GM21529 (cell line): ENCODE results near the gene TMEM179.

Experiments used
- ATAC-seq: cut with Tn5 transposase; IDR thresholded peaks from one replicate; pipeline ENCODE4 v1.9.1; 2021; ENCODE audit not compliant: unreplicated experiment

Gene TMEM179

DNA sequence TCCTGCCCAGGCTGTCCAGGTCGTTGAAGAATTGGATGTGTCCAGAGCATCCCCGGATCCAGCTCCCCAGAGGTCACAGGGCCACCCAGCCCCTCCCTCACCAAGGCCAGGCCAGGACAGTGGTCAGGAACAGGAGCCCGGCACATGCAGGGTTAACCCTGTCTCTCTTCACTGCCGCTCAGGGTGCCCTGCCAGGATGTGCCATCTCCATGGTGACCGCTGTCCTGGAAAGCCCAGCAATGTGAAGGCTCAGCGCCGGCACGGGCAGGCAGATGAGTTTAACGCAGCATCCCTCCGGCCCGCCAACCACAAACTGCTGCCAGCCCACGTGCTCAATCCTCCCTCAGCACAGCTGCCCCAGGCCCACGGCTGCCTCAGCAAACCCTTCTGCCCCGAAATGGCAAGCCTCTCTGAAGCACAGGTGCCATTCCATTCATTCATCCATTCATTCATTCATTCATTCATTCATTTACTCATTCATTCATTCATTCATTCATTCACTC lies 4.4 kb downstream of the TMEM179 start:
- no peak for ATAC-seq

DNA sequence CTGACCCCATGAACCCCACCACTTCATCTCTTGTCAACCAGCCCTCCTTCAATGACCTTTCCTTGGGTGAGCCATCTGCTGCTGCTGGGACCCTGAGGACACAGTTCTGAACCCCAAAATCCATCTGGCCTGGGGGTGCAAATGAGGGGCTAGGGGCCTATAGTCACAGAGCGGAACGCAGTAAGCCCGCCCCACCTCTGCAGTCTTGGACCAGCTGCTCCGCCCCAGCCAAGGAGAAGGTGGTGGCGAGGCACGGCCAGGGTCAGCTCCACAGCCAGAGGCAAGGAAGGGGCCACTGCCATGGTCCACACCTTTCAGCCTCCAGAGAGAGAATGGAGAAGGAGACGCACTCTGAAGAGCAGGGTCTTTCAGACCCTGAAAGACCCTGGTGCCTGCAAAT lies 5.1 kb downstream of the TMEM179 start:
- no peak for ATAC-seq

DNA sequence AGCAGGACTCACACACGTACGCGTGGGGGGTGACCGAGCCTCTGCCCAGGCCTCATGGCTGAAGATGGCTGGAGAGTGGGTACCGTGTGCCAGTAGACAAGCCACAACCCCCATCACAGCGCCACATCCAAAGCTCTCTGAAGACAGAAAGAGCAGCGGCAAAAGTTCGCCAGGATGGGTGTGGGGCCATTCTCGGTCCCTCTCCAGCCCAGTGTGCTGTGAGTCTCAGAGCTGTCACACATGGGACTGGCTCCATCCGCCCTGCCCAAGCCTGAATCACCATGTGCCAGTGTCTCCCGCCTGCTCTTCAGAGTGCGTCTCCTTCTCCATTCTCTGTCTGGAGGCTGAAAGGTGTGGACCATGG lies 5.7 kb downstream of the TMEM179 start:
- ATAC-seq = no peak

DNA sequence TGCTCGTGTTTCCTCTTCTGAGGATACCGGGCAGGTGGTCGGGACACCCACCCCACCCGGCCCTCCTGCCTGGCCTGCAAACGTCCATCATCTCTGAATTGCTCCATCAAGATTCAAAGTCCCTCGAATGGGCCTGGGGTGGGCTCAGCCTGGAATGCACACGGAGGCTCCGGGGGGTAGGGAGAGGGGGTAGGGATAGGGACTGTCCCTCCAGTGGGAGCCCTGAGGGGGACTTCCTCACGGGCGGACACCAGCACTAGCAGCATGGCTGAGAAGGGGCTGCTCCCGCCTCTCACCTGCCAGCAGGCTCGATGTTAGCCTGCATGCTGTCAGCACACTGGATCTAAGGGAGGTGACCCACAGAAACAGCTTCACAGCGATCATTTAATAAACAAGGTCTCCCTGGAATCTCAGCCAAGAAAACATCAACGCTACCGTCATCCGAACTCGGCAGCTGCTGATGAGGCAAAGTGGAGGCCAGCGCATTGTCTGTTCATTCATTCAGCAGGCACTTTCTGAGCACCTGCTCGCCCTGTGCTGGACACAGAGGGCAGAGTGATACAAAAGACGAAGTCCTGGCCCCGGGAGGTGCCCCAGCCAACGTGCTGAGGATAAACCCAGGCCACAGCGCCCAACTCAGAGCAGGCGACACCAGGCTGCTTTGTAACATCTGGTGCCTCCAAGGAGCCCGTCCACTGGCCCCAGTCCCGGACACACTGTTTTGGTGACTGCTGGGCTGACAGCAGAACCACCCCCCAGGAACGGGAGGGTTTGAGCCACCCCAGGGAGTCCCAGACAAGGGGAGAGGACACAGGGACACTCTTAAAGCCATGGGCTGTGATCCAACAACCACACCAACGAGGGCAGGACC lies 6.3 kb downstream of the TMEM179 start:
- no peak for ATAC-seq

DNA sequence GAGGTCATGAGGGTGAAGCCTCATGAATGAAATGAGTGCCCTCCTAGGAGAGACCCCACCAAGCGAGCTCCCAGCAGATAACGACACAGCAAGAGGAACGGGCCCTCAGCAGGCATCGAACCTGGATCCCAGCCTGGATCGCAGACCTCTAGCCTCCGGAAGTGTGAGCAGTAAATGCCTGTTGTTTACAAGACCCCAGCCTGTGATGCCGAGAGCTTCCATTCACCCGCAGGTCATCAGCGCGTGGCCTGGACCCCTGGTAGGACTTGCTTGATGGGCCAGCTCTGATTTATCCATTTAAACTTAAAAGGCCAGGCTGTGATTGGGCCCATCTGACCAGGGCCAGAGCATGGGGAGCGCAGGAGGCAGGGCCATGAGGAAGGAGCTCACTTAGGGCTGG lies 7.0 kb downstream of the TMEM179 start:
- no peak for ATAC-seq

DNA sequence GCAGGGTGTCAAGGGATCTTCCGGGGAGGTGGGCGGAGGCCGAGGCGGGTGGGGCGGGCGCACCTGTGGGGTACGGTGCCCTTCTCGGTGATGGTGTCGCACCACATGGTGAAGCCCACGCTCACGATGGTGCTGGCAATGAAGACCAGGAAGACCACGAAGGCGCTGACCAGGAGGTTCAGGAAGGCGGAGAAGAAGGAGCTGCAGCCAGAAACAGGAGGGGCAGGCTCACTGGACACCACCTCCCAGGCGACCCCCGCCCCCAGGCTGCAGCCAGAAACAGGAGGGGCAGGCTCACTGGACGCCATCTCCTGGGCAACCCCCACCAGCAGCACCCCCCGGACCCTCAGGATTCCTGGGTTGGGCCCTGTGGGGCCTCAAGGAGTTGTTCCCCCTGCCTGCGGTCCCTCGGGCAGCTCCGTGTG lies 7.6 kb downstream of the TMEM179 start:
- no peak for ATAC-seq

DNA sequence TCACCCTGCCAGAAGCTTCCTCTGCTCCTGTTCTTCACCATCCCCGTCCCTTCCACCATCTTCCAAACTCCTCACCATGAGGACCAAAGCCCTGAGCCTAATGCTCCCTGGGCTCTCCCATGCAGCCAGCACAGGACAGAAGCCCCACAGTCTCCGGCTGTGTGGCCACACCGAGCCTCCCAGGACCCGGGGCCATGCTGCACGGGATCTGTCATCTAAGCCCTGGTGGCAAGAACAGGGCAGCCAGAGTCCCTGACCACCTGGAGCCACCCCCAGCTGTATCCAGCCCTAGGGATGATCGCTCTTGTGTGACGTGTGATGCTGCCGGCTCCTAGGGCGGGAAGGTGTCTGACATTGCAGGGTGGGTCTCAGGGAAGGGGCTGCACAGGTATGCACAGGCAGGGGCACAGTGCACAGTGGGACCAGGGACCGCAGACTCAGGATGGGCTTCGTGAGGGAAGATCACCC lies 8.1 kb downstream of the TMEM179 start:
- ATAC-seq = no peak

DNA sequence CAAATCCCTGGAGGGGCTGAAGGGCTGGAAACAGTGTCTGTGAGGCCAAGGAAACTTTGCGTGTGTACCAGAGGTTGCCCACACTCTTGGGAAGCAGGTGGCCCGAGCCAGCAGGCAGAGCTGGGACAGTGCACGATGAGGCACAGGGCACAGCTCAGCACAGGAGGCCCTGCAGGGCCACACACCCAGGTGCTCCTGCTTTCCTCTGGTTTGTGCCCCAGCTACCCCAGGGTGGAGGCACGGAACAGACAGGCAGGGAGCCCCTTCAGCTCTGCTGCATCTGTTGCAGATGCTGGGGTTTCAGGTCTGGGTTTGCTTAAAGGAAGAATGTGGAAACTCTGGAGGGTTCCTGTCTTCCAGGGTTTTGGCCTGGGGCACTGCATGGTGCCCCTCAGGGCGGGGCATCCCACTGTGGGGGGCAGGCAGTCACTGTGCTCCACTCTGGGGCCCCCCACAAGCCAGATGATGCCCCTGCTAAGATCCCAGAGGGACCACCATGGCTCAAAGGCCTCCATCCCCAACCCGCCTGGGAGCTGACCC lies 8.6 kb downstream of the TMEM179 start:
- ATAC-seq = no peak

DNA sequence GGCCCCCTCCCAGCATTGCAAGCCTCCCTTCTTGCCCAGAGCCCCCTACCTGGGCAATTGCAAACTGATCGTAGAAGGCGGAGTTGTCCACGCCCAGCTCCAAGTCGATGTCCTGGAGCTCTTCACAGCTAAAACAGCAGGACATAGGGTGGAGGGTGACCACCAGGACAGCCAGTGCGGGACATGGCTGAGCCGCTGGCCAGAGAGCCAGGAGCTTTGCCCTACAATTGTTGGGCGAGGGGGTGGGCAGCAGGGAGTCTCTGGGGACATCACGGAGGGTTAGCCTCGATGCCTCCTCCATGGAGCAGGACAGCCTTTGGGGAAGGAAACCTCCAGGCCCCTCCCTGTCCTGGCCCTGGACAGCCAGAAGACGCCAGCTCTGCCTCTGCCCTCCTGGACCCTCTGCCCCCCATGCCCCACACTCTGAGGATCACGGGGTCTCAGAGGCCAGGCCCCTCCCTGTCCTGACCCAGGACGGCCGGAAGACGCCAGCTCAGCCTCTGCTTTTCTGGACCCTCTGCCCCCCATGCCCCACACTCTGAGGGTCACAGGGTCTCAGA lies 9.4 kb downstream of the TMEM179 start:
- no peak for ATAC-seq

DNA sequence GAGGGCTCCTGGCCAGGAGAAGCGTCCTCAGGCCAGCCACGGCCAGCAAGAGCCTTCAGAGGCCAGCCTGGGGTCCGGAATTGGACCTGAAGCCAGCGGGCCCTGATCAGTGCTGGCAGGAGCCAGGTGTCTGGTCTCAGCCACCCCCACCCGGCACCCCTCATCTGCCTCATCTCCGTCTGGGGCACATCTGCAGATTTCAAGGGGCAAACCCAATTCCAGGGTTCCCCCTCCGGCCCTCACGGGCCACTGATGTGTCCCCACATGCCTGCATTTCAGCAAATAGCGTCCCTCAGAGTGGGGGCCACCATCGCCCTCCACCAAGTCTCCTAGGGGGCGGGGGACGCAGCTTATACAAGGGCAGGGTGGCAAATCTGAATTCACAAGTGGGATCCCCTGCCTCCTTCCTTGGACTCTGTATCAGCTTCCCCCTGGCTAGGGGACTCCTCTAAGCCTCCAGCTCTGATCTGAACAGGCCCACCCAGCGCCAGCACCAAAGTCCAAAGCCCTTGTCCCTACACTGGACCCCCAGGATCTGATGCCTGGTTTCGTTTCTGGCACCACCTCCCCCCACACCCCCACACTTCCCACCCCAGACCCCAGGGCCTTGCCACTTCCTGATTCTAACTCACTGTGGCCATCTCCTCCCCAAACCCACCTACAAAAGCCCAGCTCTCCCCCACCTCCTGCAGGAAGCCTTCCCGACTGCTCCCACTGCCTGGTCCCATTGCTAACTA lies 10.1 kb downstream of the TMEM179 start:
- ATAC-seq = no peak

DNA sequence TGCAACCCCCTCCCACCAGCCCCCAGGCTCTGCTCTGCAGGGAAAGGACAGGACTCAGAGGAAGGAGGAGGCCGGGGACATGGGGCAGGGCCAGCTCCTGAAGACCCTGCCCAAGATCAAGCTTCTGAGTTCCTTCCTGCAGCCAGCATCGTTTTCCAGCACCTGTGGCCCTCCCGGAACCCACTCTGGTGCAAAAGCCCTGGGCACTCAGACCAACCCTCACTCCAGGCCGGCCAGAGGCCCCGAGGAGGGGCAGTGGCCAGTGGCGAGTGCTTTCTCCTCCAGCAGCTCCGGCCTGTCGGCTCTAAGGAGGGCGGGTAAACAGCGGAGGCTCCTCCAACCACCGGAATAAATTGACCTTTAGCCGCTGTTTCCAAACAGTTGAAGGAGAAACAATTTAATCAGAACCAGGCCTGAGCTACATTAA lies 10.8 kb downstream of the TMEM179 start:
- ATAC-seq = no peak

DNA sequence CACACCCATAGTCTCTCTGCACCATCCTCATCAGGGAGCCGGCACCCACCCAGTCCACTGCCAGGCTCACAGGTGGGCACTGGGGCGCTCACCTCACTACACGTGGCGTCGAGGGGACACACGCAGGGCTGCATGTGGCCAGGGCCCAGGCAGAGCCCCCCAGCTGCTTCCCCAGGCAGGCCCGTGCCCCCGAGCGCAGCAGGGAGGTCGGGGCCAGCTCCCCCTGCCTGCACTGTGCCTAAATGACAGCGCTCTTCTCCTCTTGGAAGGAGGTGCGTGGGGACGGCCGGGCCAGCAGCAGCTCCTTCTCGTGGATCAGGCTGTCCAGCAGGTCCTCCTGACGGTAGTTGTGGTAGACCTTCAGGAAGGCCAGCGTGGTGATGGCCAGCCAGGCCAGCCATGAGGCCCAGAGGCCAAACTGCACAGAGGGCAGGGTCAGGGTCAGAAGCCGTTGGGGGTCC lies 11.3 kb downstream of the TMEM179 start:
- ATAC-seq = no peak

DNA sequence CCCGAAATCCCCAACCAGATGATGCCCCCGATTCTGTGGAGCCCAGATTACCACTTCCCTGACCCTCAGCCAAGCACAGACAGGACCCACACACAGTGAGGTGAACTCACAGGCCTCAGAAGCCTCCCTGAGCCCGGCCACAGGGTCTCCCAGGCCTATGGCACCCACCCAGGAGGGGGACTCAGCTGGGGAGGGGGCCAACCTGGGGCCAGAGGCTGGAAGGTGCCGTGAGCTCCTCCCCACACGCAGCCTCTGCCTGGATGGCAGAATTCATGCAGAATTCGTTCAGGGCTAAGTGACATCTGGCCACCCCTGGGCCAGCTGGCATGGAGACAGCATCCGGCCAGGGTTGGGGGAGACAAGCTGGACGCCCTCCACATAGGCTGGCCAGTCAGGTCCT lies 11.8 kb downstream of the TMEM179 start:
- ATAC-seq = no peak

DNA sequence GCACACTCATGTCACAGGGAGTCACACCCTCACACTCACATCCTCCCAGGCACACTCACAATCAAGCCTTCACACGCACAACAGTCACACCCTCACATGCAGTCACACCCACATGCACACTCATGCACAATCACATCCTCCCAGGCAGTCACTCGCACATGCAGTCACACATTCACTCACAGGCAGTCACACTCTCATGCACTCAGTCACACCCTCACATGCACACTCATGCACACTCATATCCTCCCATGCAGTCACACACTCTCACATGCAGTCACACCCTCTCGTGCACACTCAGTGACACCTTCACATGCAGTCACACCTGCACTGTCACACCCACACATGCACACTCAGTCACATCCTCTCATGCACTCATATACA lies 12.3 kb downstream of the TMEM179 start:
- ATAC-seq = no peak

DNA sequence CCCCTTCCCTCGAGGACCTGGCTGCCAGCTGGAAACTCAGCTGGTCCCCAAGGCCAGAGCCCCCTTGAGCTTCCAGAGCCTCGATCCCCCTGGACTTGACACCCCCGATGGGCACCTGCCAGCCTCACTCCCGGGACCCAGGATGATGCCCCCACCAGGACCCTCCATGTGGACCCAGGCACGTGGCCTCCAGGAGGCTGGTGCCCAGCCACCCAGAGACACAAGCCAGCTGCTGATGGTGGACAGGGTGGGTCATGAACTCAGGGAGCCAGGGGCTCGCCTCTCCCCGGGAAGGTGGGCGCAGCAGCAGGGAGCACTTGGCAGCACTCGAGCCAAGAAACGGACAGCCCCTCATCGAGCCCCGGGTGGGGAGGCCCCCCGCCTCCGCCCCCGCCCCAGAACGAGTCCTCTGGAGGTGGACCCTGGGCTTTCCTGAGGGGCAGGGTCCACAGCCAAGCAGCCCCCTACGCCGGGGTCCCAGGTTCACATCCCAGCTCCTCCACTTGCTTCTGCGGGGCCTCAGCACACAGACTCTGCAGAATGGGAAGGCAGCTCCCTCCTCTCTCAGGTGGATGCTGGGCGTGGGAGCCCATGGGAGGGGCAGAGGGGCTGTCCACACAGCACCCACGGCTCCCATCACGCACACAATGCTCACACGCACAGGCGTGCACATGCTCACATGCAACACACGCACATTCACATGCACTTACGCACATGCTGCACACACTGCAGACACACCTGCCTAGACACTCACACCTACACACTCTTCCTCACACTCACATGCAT lies 12.9 kb downstream of the TMEM179 start:
- ATAC-seq = no peak

DNA sequence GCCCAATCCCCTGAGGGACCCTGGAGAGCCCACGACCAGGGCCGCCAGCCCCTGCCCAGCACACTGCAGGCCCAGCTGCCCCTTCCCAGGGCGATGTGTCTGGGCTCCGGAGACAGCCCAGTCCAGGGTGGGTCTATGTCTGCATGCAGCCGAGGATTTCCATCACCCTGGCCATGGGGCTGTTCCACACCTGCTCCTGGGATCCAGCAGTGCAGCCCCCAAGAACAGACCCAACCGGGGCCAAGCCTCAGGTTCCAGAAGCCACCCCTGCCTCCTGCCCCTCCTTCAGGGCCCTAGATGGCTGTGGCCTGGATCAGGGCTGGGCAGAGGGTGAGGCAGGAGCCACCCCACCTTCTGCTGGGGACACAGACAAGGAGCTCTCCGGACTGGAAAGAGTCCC lies 13.5 kb downstream of the TMEM179 start:
- no peak for ATAC-seq

DNA sequence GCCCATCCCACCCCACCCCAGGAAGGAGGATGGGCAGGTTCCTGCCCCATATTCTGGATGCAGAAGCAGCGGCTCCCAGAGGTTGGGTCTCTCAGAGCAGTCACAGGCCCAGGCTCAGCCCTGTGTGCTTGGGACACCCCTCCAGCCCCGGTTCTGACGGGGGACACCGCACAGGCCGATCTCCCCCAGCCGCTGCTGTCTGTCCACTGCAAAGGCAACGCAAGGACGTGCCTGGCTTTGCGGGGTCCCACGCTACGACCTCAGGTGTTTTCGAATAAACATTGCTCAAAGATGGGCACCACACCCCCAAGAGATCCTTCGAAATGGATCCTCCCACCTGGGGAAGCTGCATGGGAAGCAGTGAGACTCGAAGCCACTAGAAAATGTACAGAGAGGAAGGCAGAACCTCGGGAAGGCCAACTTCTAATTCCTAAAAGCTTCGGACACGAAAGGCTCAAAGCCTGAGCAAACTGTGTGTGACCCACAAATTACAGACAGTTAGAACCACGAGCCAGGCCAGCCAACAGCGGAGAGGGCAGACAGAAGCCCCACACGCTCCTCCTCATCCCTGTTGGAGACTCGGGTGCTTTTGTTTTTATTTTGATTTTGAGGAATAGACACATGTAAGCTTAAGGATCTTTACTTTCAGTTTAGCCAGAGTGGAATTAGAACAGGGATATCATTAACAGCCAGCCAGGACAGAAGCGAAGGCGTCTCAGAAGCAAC lies 14.2 kb downstream of the TMEM179 start:
- ATAC-seq = no peak

DNA sequence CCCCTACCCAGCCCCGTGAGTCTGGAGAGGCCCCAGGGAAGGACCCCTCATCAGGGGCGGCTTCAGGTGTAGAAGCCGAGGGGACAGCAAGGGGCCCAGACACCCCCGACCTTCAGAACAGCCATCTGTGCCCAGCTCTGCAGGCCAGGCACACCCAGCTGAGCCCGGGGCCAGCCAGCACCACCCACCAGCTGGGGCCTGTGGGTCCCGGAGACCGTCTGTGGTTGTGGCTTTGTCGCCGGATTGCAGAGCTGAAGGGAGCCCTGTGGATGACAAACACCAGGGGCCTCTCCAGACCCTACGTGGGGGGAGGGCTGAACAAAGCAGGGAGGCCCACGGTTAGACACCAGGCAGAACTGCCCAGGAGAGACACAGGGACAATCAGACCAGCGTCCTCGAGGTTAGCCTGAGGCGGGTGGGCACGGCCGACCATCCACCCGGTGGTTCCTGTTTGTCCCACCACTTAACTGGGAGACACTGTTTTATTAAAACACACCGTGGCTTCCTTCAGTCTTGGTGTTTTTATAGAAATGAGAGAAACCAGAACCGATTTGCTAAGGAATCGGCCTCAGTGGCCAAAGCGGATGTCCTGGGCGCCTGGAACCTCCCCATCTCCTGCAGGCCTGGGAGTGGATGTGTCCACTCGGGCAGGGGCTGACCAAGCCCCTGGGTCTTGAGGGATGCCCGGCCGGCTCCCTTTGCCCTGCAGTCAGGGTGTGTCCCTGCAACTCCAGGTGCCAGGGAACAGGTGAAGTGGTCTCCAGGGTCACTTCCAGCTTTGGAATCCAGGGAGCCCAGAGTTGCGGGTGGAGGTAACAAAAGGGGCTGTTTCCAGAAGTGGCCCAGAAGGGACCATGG lies 15.0 kb downstream of the TMEM179 start:
- no peak for ATAC-seq
